Mesothelial cell of epicardium (in vitro differentiated cells): ENCODE results near the gene ARHGAP6. TPM values are rescaled to one million over a fixed set of nuclear protein-coding genes. Genes with fewer than 3 reads are reported as not detected.

Experiments
- DNase-seq, 2 experiments: peaks; one replicate each; pipeline ENCODE4 v3.0.0; 2021; ENCODE audit warnings: low spot score in 2 of 2; ENCODE audit not compliant: unreplicated experiment in 2 of 2
- H3K27ac Mint-ChIP-seq: 2 replicates; pipeline ENCODE4 v1.8.0; 2021; ENCODE audit warnings: mixed read lengths
- H3K27me3 Mint-ChIP-seq: 2 replicates; pipeline ENCODE4 v1.8.0; 2021; ENCODE audit warnings: low read depth, mixed read lengths
- H3K36me3 Mint-ChIP-seq: 2 replicates; pipeline ENCODE4 v1.8.0; 2021; ENCODE audit warnings: mixed read lengths
- H3K4me1 Mint-ChIP-seq: 2 replicates; pipeline ENCODE4 v1.8.0; 2021; ENCODE audit warnings: mixed read lengths
- H3K4me3 Mint-ChIP-seq: 2 replicates; pipeline ENCODE4 v1.8.0; 2021; ENCODE audit warnings: mild to moderate bottlenecking, moderate library complexity, mixed read lengths
- H3K9me3 Mint-ChIP-seq: 2 replicates; pipeline ENCODE4 v1.8.0; 2021; ENCODE audit warnings: mixed read lengths
- CTCF ChIP-seq: fragments of 200-600 bp; sonication (generic); IDR thresholded peaks from one replicate; pipeline ENCODE4 v1.5.0; 2021; ENCODE audit warnings: antibody characterized with exemption; ENCODE audit not compliant: unreplicated experiment
- total RNA-seq: library from RNA; stranded (reverse); gene quantifications from 3 replicates; pipeline ENCODE4 v1.2.1, GENCODE V29; 2021

Gene ARHGAP6
- total RNA-seq, 1 donor from 2014 or later = 5.3 TPM

- no peak for TF ChIP-seq CTCF
- Mint-ChIP-seq H3K27me3 (no peaks in the 10 kb centered on the region), H3K4me3 (no peak overlapping the region), H3K36me3 (no peaks in the 10 kb centered on the region), H3K4me1 (peaks cover 2% of the 10 kb centered on the region), H3K9me3 (peaks cover 48% of the 10 kb centered on the region), H3K27ac (no peak overlapping the region)
- no peak for DNase-seq
These were observed 333.9 kb downstream of the ARHGAP6 start for GRCh38 chrX:11331788-11332187.

- H3K27me3 Mint-ChIP-seq = no peaks in the 10 kb centered on the region
- no peak overlapping the region for H3K27ac Mint-ChIP-seq
These were observed 336.7 kb downstream of the ARHGAP6 start for GRCh38 chrX:11329021-11329420.

GRCh38 chrX:11328134-11328533 is 337.6 kb downstream of the ARHGAP6 start:
- no peaks in the 10 kb centered on the region for H3K36me3 Mint-ChIP-seq
- DNase-seq = no peak
- H3K9me3 Mint-ChIP-seq = peaks cover 36% of the 10 kb centered on the region
- H3K4me3 Mint-ChIP-seq = no peak overlapping the region
- no peak overlapping the region for H3K27ac Mint-ChIP-seq
- TF ChIP-seq CTCF = no peak
- H3K4me1 Mint-ChIP-seq = peaks cover 2% of the 10 kb centered on the region
- H3K27me3 Mint-ChIP-seq = no peaks in the 10 kb centered on the region

More at GRCh38 chrX:11329021-11329420, 336.7 kb downstream of the ARHGAP6 start:
- Mint-ChIP-seq H3K4me1 (peaks cover 2% of the 10 kb centered on the region), H3K4me3 (no peak overlapping the region), H3K36me3 (no peaks in the 10 kb centered on the region), H3K9me3 (peaks cover 38% of the 10 kb centered on the region)
- DNase-seq = no peak
- TF ChIP-seq CTCF = no peak

- Mint-ChIP-seq H3K4me1 (peaks cover 8% of the 10 kb centered on the region), H3K27ac (no peak overlapping the region), H3K9me3 (peaks cover 12% of the 10 kb centered on the region), H3K27me3 (no peaks in the 10 kb centered on the region), H3K4me3 (no peak overlapping the region), H3K36me3 (no peaks in the 10 kb centered on the region)
- no peak for TF ChIP-seq CTCF
- DNase-seq = no peak
These were observed 343.7 kb downstream of the ARHGAP6 start for GRCh38 chrX:11321986-11322385.

- no peaks in the 10 kb centered on the region for H3K36me3 Mint-ChIP-seq
- no peak overlapping the region for H3K4me3 Mint-ChIP-seq
- DNase-seq = no peak
- H3K9me3 Mint-ChIP-seq = peaks cover 17% of the 10 kb centered on the region
- peaks cover 8% of the 10 kb centered on the region for H3K4me1 Mint-ChIP-seq
- H3K27ac Mint-ChIP-seq = no peak overlapping the region
- TF ChIP-seq CTCF = no peak
- H3K27me3 Mint-ChIP-seq = no peaks in the 10 kb centered on the region
These were observed 345.8 kb downstream of the ARHGAP6 start for GRCh38 chrX:11319806-11320520.
